GM12878 (cell line): Measurements from ENCODE around the gene CNTNAP2. TPM values are rescaled to one million over a fixed set of nuclear protein-coding genes. Genes with fewer than 3 reads are reported as not detected.

Source experiments
- ATAC-seq: fragments of 200-7000 bp; cut with Tn5 transposase; 3 replicates; pipeline ENCODE4 v1.9.1; 2020; ENCODE audit warnings: mild to moderate bottlenecking, moderate library complexity
- BruUV-seq: library from RNA; stranded (reverse); fragments of 400-500 nt; replicated peaks from 2 replicates; lab custom pipeline; 2021; lab: Mats Ljungman, UMichigan
- CTCF ChIA-PET: fragments of 300-600 bp; sonication (Branson Sonifier 250); formaldehyde crosslinking; extraction: SDS; loops from one replicate; lab custom pipeline; 2021; ENCODE audit warnings: inconsistent platforms; lab: Yijun Ruan, JAX
- POLR2A ChIA-PET: fragments of 350-600 bp; formaldehyde crosslinking; extraction: SDS; loops from one replicate; lab custom pipeline; 2021; ENCODE audit warnings: inconsistent platforms; lab: Charles Lee
- RAD21 ChIA-PET: fragments of 300-600 bp; sonication (Branson Sonifier 250); formaldehyde crosslinking; loops from one replicate; lab custom pipeline; 2023; ENCODE audit warnings: antibody characterized with exemption; ENCODE audit not compliant: unreplicated experiment; lab: Charles Lee
- SMC1A ChIA-PET: fragments of 300-600 bp; sonication (Branson Sonifier 250); formaldehyde crosslinking; loops from one replicate; lab custom pipeline; 2023; ENCODE audit not compliant: unreplicated experiment, uncharacterized antibody; lab: Charles Lee
- DNase-seq: peaks from one replicate; pipeline ENCODE4 v3.0.0-alpha.2; 2011; ENCODE audit warnings: low read depth, low spot score
- FAIRE-seq: peaks from 3 replicates; lab custom pipeline; 2011; peaks lifted over from hg19 to GRCh38; lab: Jason Lieb, UNC
- H2AFZ ChIP-seq: 2 replicates; pipeline ENCODE4 v1.6.0; 2011; ENCODE audit warnings: low read depth, low read length, control low read depth; ENCODE audit not compliant: control insufficient read depth
- H3K27ac ChIP-seq: 2 replicates; pipeline ENCODE4 v1.5.1; 2011; ENCODE audit warnings: control low read depth; ENCODE audit not compliant: control insufficient read depth, insufficient read depth
- H3K27me3 ChIP-seq, 2 experiments: replicated peaks in 1 of 2; 2 replicates each; pipeline versions ENCODE4 v1.6.0 to v1.6.1; 2011; ENCODE audit warnings: low read length in 1 of 2; ENCODE audit not compliant: control insufficient read depth in 2 of 2, insufficient read depth in 2 of 2
- H3K36me3 ChIP-seq, 2 experiments: 2 replicates each; pipeline ENCODE4 v1.5.1; 2011; ENCODE audit warnings: low read length in 1 of 2; ENCODE audit not compliant: control insufficient read depth in 2 of 2, insufficient read depth in 2 of 2
- H3K4me1 ChIP-seq: 2 replicates; pipeline ENCODE4 v1.6.1; 2011; ENCODE audit warnings: mild to moderate bottlenecking, low read length, moderate library complexity, mixed read lengths; ENCODE audit not compliant: control insufficient read depth, insufficient read depth
- H3K4me2 ChIP-seq: 2 replicates; pipeline ENCODE4 v1.6.0; 2011; ENCODE audit warnings: control low read depth; ENCODE audit not compliant: control insufficient read depth, insufficient read depth
- H3K4me3 ChIP-seq: fragments of 200-600 bp; sonication (generic); 2 replicates; pipeline ENCODE4 v1.5.1; 2016
- H3K79me2 ChIP-seq: 2 replicates; pipeline ENCODE4 v1.6.0; 2011; ENCODE audit warnings: low read length; ENCODE audit not compliant: control insufficient read depth, insufficient read depth
- H3K9ac ChIP-seq: 2 replicates; pipeline ENCODE4 v1.8.0; 2011; ENCODE audit warnings: low read length, control low read depth, mixed read lengths; ENCODE audit not compliant: control insufficient read depth, insufficient read depth
- H3K9me3 ChIP-seq: replicated peaks from 3 replicates; pipeline ENCODE4 v1.5.1; 2011; ENCODE audit warnings: mild to moderate bottlenecking, low read length; ENCODE audit not compliant: control insufficient read depth, insufficient read depth
- H4K20me1 ChIP-seq: 2 replicates; pipeline ENCODE4 v1.6.0; 2011; ENCODE audit not compliant: control insufficient read depth, insufficient read depth
- BMI1 ChIP-seq: fragments of 450-650 bp; IDR thresholded peaks from 2 replicates; pipeline ENCODE4 v1.6.1; 2016; ENCODE audit warnings: mild to moderate bottlenecking, moderate library complexity, borderline replicate concordance
- EED ChIP-seq: sonication (generic); IDR thresholded peaks from 2 replicates; pipeline ENCODE4 v1.6.1; 2016; ENCODE audit warnings: antibody characterized with exemption, low read depth
- MYB ChIP-seq: fragments of 150-350 bp; IDR thresholded peaks from 2 replicates; pipeline ENCODE4 v1.6.1; 2014; ENCODE audit warnings: mild to moderate bottlenecking, low read depth, low read length, borderline replicate concordance
- SMAD1 ChIP-seq: fragments of 450-650 bp; IDR thresholded peaks from 2 replicates; pipeline ENCODE4 v1.6.1; 2018; ENCODE audit warnings: mild to moderate bottlenecking, low read depth; ENCODE audit not compliant: partially characterized antibody
- WGBS: methylation state at CpG from one replicate; pipeline ENCODE4 v1.1.6; 2016; ENCODE audit warnings: low lambda C conversion rate; ENCODE audit not compliant: insufficient replicate concordance, insufficient coverage; ENCODE audit errors: missing lambda C conversion rate; 5-methylcytosine and 5-hydroxymethylcytosine counted together
- in situ Hi-C: fragments of 300-500 bp; cut with MboI; formaldehyde crosslinking; loops from 9 replicates; pipeline ENCODE4 v1.14.3; 2018; ENCODE audit warnings: mixed read lengths
- intact Hi-C: fragments of 100-400 bp; cut with micrococcal nuclease; formaldehyde crosslinking; loops from one replicate; pipeline ENCODE4 v1.14.2; 2022; ENCODE audit not compliant: unreplicated experiment
- polyA plus RNA-seq, 11 experiments: library from polyadenylated mRNA; depleted of rRNA in 4 of 11; unstranded in 6 of 11; stranded (reverse) in 5 of 11; fragments of >200 nt; fragmentation: Nextera tagmentation in 4 of 11; fragmentation: Illumina TruSeq in 1 of 11; extraction: Ambion mirVana in 4 of 11; extraction: Trizol in 1 of 11; gene quantifications; 1 replicate in 1 of 11; 2 replicates in 10 of 11; pipeline versions ENCODE4 v1.2.1 to v1.2.3, GENCODE V29; 2011 to 2016; ENCODE audit warnings: inconsistent platforms in 2 of 11, missing spikeins in 2 of 11, low read depth in 1 of 11
- total RNA-seq, 4 experiments: library from RNA; depleted of rRNA in 3 of 4; stranded (reverse); fragments of >200 nt in 3 of 4; fragmentation: Illumina TruSeq in 1 of 4; extraction: Trizol in 1 of 4; gene quantifications; 2 replicates each; pipeline versions ENCODE4 v1.2.1 to v1.2.3, GENCODE V29; 2013 to 2021
- TF ChIP-seq, protein P1 (sequence below): fragments of 150-350 bp; IDR thresholded peaks from 2 replicates; pipeline ENCODE4 v1.6.1; 2016; ENCODE audit warnings: low read depth, low read length
- TF ChIP-seq, protein P2 (sequence below): IDR thresholded peaks from 2 replicates; pipeline ENCODE4 v1.6.1; 2011; ENCODE audit warnings: mild to moderate bottlenecking, low read depth, low read length, moderate library complexity; ENCODE audit not compliant: insufficient replicate concordance
- TF ChIP-seq, protein P3 (sequence below): fragments of 450-650 bp; formaldehyde crosslinking; IDR thresholded peaks from 2 replicates; pipeline ENCODE4 v1.4.0; 2020; ENCODE audit warnings: mild to moderate bottlenecking, moderate library complexity

Gene CNTNAP2
- total and polyA plus RNA-seq, 10 of the 15 experiments (the other 5 are each of a cell fraction or from before 2014, with no cell fraction given): 0.03 to 0.08 (median 0.03) TPM; not detected in 7

DNA sequence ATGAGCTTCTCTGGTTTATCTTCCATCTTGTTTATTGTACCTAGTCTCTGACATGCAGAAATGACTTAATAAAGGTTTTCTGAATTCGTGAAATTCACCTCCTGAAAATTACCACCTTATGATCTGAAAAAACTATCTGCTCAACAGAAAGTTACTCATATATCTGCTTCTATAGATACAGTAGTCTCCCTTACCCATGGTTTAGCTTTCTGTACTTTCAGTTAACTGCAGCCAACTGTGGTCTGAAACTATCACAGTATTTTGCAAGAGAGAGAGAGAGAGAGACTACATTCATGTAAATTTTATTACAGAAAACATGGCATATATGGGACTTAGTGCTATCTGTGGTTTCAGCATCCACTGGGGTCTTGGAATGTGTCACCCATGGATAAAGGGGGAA lies 1564.9 kb downstream of the CNTNAP2 start:
- Histone ChIP-seq H3K4me1 (no peaks in the 10 kb centered on the region), H3K79me2 (no peaks in the 10 kb centered on the region), H4K20me1 (no peaks in the 10 kb centered on the region), H3K9ac (no peak overlapping the region), H2AFZ (no peak overlapping the region), H3K36me3 (no peaks in the 10 kb centered on the region), H3K4me2 (no peak overlapping the region), H3K4me3 (no peak overlapping the region), H3K27me3 (no peaks in the 10 kb centered on the region), H3K9me3 (no peaks in the 10 kb centered on the region), H3K27ac (no peak overlapping the region)
- DNase-seq (no peak), FAIRE-seq (no peak), ATAC-seq (no peak)
- 0% methylated on average over 1 of the region's 1 CpG for WGBS
- TF ChIP-seq, protein P1, sequence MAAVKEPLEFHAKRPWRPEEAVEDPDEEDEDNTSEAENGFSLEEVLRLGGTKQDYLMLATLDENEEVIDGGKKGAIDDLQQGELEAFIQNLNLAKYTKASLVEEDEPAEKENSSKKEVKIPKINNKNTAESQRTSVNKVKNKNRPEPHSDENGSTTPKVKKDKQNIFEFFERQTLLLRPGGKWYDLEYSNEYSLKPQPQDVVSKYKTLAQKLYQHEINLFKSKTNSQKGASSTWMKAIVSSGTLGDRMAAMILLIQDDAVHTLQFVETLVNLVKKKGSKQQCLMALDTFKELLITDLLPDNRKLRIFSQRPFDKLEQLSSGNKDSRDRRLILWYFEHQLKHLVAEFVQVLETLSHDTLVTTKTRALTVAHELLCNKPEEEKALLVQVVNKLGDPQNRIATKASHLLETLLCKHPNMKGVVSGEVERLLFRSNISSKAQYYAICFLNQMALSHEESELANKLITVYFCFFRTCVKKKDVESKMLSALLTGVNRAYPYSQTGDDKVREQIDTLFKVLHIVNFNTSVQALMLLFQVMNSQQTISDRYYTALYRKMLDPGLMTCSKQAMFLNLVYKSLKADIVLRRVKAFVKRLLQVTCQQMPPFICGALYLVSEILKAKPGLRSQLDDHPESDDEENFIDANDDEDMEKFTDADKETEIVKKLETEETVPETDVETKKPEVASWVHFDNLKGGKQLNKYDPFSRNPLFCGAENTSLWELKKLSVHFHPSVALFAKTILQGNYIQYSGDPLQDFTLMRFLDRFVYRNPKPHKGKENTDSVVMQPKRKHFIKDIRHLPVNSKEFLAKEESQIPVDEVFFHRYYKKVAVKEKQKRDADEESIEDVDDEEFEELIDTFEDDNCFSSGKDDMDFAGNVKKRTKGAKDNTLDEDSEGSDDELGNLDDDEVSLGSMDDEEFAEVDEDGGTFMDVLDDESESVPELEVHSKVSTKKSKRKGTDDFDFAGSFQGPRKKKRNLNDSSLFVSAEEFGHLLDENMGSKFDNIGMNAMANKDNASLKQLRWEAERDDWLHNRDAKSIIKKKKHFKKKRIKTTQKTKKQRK: no peak
- TF ChIP-seq EED (no peak), BMI1 (no peak), MYB (no peak), SMAD1 (no peak)
- TF ChIP-seq, protein P2, sequence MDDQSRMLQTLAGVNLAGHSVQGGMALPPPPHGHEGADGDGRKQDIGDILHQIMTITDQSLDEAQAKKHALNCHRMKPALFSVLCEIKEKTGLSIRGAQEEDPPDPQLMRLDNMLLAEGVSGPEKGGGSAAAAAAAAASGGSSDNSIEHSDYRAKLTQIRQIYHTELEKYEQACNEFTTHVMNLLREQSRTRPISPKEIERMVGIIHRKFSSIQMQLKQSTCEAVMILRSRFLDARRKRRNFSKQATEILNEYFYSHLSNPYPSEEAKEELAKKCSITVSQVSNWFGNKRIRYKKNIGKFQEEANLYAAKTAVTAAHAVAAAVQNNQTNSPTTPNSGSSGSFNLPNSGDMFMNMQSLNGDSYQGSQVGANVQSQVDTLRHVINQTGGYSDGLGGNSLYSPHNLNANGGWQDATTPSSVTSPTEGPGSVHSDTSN: no peak
- TF ChIP-seq, protein P3, sequence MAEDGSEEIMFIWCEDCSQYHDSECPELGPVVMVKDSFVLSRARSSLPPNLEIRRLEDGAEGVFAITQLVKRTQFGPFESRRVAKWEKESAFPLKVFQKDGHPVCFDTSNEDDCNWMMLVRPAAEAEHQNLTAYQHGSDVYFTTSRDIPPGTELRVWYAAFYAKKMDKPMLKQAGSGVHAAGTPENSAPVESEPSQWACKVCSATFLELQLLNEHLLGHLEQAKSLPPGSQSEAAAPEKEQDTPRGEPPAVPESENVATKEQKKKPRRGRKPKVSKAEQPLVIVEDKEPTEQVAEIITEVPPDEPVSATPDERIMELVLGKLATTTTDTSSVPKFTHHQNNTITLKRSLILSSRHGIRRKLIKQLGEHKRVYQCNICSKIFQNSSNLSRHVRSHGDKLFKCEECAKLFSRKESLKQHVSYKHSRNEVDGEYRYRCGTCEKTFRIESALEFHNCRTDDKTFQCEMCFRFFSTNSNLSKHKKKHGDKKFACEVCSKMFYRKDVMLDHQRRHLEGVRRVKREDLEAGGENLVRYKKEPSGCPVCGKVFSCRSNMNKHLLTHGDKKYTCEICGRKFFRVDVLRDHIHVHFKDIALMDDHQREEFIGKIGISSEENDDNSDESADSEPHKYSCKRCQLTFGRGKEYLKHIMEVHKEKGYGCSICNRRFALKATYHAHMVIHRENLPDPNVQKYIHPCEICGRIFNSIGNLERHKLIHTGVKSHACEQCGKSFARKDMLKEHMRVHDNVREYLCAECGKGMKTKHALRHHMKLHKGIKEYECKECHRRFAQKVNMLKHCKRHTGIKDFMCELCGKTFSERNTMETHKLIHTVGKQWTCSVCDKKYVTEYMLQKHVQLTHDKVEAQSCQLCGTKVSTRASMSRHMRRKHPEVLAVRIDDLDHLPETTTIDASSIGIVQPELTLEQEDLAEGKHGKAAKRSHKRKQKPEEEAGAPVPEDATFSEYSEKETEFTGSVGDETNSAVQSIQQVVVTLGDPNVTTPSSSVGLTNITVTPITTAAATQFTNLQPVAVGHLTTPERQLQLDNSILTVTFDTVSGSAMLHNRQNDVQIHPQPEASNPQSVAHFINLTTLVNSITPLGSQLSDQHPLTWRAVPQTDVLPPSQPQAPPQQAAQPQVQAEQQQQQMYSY (CRISPR knock-in tag): no peak
- CTCF ChIA-PET: no interaction called here
- SMC1A ChIA-PET: no interaction called here
- POLR2A ChIA-PET: no interaction called here
- in situ Hi-C loops (no loop called here), intact Hi-C loops (no loop called here)
- no TSS peak for BruUV-seq
- RAD21 ChIA-PET: no interaction called here
